OCI-LY7 (cell line): ENCODE data around the gene ATP8B3.

Experiments used
- EZH2phosphoT487 ChIP-seq: fragments of 200-600 bp; sonication (generic); IDR thresholded peaks from 2 replicates; pipeline ENCODE4 v1.6.1; 2018; ENCODE audit warnings: low read depth, borderline replicate concordance, mild to moderate bottlenecking, mixed run types, antibody characterized with exemption, low read length, moderate library complexity, mixed read lengths
- TF ChIP-seq, protein P1 (sequence below): fragments of 200-600 bp; sonication (generic); conservative IDR thresholded peaks from 2 replicates; pipeline ENCODE4 v1.5.1; 2014; ENCODE audit warnings: mild to moderate bottlenecking, antibody characterized with exemption, low read length, moderate library complexity, mixed read lengths

DNA sequence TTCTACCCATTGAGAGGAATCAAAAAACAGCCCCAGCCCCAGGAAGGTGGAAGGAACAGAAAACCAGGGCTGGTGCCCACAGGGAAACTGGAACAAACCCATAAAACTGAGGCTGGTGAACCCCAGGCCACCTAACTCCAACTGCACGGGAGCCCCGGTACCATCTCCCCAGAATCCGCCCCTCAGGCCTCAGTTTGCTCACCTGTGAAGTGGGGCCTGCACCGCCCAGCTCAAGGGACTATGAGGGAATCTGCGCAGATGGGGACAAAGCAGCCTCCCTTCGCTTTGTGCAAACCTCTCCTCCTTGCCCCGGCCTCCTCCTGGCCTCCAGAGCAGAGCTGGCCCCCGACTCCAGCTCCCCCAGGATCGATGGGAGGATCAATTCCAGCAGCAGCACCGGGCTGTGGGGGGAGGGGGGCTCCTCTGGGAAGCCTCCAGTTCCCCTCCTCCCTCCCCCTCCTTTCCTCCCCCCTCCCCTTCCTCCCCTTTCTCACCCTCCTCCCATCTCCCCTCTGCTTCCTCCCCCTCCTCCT is 67.9 kb downstream of the ATP8B3 start:
- TF ChIP-seq, protein P1, sequence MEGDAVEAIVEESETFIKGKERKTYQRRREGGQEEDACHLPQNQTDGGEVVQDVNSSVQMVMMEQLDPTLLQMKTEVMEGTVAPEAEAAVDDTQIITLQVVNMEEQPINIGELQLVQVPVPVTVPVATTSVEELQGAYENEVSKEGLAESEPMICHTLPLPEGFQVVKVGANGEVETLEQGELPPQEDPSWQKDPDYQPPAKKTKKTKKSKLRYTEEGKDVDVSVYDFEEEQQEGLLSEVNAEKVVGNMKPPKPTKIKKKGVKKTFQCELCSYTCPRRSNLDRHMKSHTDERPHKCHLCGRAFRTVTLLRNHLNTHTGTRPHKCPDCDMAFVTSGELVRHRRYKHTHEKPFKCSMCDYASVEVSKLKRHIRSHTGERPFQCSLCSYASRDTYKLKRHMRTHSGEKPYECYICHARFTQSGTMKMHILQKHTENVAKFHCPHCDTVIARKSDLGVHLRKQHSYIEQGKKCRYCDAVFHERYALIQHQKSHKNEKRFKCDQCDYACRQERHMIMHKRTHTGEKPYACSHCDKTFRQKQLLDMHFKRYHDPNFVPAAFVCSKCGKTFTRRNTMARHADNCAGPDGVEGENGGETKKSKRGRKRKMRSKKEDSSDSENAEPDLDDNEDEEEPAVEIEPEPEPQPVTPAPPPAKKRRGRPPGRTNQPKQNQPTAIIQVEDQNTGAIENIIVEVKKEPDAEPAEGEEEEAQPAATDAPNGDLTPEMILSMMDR: no peak
- TF ChIP-seq EZH2phosphoT487: no peak
